Endometrial microvascular endothelial cells (primary cell): ENCODE data around the gene SLC27A4. TPM values are rescaled to one million over a fixed set of nuclear protein-coding genes. Genes with fewer than 3 reads are reported as not detected.

Experiments used
- in situ Hi-C: cut with HindIII; loops from 2 replicates; pipeline ENCODE4 v1.10.0; 2017; ENCODE audit warnings: low sequenced_read_pairs, low pct_unique_long_range_greater_than_20kb; ENCODE audit errors: inconsistent ontology term
- total RNA-seq: library from RNA; depleted of rRNA; stranded (reverse); fragments of >200 nt; gene quantifications from one replicate; pipeline ENCODE4 v1.2.3, GENCODE V29; 2015; ENCODE audit errors: inconsistent ontology term

SLC27A4 gene
- 46.2 TPM for total RNA-seq

DNA sequence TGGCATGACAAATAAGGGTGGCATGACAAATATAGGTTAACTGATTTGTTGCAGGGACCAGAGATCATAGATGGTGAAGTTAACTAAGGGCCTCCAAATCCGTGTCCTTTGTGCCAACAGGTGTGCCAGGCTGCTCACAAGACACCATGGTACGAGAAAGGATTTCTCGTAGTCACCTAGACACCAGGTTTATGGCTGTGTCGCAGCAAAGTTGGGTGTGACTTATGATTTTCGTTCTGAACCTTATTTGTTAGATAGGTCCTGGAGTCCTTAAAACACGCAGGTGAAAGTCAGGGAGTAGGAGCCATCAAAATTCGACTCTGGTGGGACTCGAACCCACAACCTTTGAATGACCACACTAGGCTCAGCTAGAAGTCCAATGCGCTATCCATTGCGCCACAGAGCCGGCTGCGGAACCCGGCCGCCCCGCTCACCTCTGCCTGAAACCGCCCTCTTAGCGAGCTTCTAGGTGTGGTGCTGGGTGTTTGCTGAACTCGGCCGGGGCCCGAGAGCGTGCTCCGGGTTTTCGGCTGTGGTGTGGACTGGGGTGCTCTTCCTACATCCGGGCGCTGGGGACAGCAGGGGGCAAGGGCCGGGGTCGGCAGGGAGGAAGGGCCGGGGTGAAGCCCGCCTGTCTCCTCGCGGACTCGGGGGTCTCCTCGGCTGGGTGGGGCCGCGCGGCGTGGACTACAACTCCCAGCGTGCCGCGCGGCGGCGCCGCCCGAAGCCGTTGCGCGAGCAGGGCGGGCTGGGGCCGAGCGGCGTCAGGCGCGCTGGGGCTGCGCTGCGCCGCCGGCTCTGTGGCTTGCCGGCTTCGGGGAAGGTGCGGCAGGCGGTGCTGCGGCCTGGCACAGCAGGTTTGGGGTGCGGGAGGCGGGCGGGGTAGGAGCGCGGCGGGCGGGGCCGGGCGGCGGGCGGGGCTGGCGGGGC, at the start of gene SLC27A4:
Gene SLC27A4 (plus strand): TSS at position 767 of the 930 bp plus-strand sequence. CDS start 2,606 bp downstream, outside the sequence.
- in situ Hi-C loops = no loop called here

DNA sequence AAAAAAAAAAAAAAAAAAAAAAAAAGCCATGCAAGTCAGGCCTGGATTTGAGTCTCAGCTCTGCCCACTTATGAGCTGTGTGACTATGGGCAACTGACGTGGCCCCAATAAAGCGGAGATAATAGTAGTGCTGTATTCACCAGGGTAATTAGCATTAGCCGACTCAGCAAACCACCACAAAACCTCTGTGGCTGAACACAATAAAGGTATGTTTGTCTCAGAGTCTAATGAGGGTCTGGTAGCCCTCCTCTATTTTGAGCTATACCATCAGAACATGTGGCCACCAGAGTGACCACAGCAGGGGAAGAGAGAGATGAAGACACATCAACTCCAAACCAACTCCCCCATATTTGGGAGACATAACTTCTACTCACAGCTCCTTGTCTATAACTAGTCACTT, 48.3 kb upstream of the SLC27A4 start:
- in situ Hi-C loops = no loop called here

DNA sequence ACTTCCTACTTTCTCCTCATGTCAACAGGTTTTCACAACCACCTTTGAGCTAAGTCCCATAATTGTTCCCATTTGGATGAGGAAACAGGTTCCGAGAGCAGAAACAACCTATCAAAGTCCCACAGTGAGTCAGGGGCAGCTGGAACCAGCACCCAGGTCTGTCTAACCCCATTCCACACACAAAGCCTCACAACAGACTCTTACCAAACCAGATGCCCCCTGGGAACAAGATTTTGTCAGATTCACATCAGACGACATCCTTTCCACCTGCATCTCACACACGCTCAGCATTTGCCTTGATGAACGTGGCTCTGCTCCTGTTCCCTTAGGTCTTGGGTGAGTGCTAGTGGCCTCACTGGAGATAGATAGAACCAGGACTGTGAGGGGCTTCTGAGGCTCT, 47.2 kb upstream of the SLC27A4 start:
- in situ Hi-C loops = no loop called here

DNA sequence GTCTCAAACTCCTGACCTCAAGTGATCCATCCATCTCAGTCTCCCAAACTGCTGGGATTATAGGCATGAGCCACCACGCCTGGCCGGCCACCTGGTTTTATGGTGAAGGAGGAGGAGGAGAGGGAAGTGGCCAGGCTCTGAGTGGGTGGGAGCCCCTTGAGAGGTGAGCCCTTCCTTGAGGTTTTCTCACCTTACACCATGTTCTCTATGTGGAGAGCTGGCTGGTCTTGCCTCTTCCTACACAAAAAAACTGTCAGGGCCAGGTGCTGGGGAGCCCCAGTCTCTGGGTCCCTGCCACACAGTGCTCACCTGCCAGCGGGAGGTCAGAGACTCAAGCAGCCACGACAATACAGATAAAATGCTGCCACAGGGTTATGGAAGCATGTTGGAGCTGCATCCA, 46.2 kb upstream of the SLC27A4 start:
- in situ Hi-C loops = no loop called here

DNA sequence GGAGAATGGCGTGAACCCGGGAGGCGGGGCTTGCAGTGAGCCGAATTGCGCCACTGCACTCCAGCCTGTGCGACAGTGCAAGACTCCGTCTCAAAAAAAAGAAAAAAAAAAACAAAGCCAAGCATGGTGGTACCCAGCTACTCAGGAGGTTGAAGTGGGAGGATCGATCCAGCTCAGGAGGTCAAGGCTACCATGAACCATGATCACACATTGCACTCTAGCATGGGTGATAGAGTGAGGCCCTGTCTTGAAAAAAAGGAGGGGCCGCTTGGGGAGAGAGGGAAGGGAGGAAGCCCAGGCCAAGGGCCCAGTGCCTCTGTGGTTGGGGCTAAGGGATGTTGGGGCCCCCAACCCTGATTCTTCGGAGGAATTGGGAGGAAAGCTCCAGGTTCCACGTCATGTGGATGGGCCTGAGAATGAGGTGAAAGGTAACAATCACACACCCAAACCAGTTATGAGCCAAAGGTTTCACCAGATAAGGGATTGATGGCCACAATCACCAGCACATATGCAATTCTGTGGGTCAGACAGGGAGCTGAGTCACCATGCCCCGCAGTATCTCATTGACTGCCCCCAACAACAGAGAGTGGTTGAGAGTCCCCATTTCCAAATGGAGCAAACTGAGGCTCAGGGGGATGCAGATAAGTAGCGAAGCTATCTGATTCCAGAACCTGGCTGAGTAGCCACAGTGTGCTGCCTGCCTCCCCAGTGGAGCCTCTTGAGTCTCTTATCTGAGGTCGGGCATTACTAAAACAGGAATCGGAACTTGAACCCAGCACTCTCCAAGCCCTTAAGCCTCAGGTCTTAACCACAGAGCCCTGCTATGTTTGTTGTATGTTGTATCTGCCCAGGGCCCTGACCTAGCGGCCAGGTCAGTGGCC, 43.7 kb upstream of the SLC27A4 start:
- in situ Hi-C loops = no loop called here

DNA sequence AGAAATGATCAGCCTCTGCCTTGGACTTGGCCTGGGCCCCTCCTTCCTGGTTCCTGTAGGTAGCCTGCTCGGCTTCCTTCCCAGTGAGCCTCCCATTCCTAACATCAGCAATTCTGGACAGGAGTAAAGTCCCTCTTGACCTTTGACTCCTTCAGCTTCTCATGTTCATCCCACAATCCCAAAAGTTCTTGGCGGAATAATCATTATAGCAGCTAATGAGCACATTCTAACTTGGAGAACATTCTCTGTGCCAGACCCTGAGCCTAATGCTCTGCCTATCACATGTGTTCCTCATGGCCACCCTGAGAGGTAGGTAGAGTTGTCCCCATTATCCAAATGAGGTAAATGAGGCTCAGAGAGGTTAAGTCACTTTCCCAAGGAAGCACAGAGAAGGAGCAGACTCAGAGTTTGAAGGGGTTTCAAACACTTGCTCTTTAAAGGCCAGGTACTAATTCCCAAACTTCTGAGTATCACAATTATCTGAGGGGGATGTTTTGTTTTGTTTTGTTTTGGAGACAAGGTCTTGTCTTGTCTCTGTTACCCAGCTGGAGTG, 43.0 kb upstream of the SLC27A4 start:
- in situ Hi-C loops = no loop called here

DNA sequence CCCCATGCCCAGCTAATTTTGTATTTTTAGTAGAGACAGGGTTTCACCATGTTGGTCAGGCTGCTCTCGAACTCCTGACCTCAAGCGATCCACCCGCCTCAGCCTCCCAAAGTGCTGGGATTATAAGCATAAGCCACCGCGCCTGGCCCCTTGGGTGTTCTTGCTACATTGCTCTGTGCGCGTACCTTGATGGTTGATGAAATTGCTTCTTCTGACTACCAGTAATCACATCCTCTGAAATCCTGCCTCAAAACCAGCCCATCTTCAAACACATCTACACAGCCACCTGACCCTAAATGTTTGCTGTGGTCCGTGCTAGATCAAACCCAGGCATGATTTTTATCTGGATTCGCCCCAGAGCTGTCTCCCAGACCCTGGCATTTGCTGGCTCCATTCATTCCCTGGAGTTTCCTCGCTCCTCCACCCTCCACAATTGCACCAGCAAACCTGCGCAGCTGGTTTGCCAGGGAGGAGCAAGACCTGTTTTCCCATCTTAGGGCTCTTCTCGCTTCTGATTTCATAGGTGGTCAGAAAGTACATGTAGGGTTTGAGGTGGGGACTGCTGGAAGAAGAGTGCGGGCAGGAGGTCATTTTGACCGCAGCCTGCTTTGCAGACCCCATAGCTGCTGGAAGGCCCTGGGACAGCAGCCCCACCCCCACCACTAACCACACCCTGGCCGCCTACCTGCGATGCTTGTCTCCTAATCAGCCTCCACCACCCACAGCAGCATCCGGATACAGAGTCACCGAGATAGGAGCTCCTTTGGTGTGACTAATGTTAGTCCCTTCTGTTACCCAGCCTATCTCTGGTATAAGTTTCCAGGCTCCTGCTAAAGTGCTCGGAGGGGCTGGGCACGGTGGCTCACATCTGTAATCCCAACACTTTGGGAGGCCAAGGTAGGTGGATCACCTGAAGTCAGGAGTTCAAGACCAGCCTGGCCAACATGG, 41.5 kb upstream of the SLC27A4 start:
- in situ Hi-C loops = no loop called here

DNA sequence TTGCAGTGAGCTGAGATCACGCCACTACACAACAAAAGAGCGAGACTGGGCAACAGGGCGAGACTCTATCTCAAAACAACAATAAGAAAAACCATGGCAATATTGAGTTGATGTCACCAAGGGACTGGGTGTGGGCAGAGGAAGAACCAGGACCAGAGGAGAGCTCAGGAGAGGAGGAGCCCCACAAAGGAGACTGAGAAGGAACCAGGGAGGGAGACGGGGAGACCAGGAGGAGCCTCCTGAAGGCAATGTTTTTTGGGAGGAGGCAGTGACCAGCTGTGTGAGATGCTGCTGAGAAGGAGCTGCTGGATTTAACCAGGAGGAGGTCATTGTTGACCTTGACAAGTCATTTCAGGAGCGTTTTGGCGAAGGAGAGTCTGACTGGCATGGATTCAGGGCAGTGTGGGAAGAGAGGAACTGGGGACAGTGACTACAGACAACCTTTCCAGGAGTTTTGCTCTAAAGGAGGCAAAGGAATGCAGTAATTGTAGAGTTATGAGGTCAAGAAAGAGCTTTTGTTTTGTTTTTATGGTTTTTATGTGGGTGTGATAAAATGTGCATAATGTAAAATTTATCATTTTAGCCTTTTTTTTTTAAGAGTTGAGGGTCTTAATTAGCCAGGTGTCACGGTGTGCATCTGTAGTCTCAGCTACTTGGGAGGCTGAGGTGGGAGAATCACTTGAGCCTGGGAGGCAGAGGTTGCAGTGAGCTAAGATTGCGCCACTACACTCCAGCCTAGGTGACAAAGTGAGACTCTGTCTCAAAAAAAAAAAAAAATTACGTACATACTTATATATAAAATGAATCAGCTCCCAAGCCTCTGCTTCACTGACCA, 36.0 kb upstream of the SLC27A4 start:
- in situ Hi-C loops = no loop called here

DNA sequence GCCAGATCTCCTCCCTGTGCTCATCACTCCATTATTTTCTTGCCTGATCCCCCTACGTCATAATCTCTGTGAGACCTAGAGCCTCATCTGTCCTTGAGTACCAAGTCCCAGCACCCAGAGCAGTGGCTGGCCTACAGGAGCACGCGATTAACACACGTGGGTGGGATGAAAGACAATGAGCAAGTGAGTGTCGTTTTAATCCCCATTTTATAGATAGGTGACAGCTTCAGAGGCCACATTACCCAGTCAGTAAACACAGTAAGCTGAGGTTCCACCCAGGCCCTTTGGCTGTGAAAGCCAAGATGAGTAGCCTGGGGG, 35.4 kb upstream of the SLC27A4 start:
- in situ Hi-C loops = no loop called here

DNA sequence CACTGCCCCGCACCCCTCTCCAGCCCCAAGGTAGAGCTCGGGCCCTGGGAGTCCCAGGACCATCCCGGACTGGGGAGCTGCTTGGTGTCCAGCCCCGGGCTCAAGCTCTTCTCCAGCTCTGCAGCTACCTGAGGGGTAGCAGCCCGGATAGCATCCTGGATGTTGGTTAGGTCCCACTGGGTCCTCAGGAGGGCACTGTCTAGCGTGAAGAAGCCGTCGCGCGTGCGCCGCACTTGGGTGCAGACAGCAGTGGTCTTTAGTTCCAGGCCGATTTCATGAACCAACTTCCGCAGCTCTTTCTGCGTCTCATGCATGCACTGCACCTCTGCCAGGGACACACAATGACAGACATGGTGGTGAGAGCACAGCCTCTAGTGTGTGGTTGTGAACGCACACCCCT, 30.8 kb upstream of the SLC27A4 start:
- in situ Hi-C loops = no loop called here

DNA sequence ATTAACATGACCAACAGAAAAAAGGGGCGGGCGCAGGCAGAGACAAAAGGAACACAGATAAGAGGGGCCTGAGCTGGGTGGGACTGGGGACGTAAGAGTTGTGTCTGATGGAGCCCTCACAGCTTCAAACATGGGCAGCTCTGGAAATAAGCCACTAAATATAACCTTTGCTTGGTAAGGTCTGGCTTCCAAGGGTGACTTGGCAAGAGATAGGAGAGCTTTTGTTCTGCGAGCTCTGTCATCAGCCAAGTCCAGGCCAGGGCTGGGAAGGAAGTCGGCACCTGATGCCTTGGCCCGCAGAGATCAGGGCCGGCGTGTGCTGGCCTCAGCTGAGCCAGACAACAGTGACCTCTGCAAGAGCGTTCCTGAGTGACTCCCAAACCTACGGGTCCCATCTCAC, 29.9 kb upstream of the SLC27A4 start:
- in situ Hi-C loops = no loop called here

DNA sequence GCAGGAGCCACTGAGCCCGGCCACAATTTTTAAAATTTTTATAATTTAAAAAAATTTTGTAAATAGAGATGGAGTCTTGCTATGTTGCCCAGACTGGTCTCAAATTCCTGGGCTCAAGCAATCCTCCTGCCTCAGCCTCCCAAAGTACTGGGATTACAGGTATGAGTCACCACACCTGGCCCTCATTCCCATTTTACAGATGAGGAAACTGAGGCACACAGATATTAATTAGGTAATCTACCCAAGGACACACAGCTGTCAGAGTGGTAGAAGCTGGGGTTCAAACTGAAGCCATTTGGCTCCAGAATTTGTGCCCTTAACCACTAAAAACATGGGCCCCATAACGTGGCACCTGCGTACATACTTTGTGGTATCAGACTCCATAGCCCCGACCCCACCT, 25.6 kb upstream of the SLC27A4 start:
- in situ Hi-C loops = no loop called here

DNA sequence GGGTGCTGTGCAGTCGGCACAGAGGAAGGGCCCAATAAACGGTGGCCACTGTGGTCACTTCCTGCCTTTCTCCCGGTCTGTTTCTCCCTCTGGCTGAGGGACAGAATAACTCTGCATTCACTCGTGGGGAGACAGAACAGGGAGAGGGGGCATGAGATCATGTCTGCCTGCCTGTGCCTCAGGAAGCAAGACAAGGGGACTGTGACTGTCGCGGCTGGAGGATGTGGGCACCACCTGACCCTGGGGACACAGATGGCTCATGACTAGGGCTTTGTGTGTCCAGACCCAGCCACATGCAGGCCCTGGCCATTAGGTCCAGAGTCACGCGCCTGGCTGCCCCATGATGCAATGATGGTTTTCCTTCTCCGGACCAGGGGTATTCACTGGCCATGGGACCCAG, 23.9 kb upstream of the SLC27A4 start:
- in situ Hi-C loops = no loop called here

DNA sequence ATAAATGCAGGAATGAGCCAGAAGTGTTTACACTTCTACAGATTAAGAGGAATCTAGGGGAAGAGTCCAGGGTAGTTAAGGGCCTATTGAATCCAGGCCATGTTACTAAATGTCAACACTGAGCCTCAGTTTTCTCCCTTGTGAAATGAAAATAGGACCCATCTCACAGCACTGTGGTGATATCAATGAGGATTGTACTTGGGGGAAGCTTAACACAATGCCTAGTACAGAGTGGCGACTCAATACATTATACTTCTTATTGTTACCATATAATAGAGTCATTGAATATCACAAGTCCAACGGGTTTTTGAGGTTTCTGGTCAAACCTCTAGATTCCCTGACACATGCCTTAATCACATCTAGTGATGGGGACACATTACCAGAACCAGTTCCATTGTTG, 22.7 kb upstream of the SLC27A4 start:
- in situ Hi-C loops = no loop called here

DNA sequence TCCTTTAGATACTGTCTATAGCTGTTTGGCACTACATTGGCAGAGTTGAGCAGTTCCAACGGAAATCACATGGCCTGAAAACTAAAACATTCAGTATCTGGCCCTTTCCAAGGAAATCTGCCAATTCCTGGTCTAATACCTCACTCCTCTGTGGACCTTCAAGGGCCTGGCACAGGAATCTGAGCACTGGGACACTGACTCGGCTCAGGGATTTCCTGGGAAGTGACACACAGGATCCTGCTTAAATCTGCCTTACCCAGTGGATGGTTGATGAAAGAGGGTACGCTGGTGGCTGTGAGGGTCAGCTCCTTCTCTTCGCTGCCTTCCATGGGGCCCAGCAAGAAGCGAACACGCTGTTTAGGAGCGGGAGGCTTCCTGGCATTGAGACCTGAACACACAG, 19.0 kb upstream of the SLC27A4 start:
- in situ Hi-C loops = no loop called here

DNA sequence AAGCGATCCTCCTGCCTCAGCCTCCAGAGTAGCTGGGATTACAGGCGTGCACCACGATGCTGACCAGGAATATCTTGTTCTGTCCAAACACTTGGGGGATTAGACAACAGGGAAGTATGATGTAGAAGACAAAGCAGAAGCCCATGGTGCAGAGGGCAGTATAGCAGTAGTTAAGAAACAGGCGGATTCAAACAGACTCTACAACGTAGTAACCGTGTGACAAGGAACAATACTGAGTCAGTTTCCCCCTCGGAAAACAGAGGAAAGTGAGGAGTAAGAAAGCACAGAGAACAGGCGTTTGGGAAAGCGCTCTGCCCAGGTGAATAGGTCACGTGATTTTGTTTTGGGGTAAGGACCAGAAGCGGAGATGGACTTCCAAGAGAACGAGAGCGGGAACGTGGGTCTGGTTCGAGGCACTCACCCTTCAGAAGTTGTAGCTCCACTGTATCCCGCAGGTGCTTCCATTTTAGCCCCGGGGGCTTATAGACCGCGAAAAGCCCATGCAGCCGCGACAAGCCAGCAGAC, 18.4 kb upstream of the SLC27A4 start:
- in situ Hi-C loops = no loop called here

DNA sequence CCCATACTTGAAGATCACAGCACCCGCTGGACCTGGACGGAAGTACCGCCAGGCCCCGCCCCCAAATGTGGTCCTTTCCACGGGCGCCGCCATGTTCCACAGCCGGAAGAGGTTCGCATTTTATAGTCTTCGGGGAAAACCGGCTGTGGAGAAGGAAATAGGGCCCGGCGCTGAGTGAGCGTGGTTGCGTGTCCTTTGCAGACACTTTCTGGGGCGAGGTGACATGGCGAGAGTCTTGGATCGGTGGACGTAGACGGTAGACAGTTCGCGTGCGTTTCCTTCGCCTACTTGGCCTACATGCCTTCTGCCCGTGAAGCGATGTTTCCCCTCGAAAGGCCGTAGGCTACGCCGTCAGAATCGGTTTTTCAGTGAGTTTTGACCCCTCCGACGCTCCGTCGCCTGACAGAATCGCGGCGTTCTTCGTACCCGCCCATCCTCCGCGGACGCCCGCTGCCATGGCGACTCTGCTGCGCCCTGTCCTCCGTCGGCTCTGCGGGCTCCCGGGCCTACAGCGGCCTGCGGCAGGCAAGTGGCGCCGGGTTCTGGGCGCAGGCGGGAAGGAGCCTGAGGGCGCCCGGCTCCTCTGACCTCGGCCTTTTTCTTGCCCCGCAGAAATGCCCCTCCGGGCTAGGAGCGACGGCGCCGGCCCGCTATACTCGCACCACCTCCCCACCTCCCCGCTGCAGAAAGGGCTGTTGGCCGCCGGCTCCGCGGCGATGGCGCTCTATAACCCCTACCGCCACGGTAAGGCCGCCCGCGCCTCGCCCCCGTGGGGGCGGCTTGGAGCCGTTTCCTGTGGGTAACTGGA, 17.7 kb upstream of the SLC27A4 start, which contains the start of the genes COQ4 and TRUB2:
Gene COQ4 (plus strand): TSS at position 436 of the 808 bp plus-strand sequence. CDS start 20 bp downstream, at position 456.
Gene TRUB2 (minus strand): TSS at position 44 of the 808 bp plus-strand sequence. CDS start 39 bp downstream, at position 5.
- in situ Hi-C loops = no loop called here
